ENCODE results near the gene NPY. TPM values are rescaled to one million over a fixed set of nuclear protein-coding genes. Genes with fewer than 3 reads are reported as not detected.

Gene NPY
- total RNA-seq, 1 experiment from 2014 or later: not detected

- intact Hi-C loops (cut with micrococcal nuclease; ENCODE audit: unreplicated experiment): no loop called here
- no peaks in the 10 kb centered on the region for H3K9me3 ChIP-seq (ENCODE audit: control insufficient read depth, insufficient read depth, low read depth, low read length)
- ATAC-seq (no peak), DNase-seq (ENCODE audit: low read depth, low spot score) (no peak)
- ChIA-PET CTCF (no interaction called here), POLR2A (no interaction called here)
- no TSS peak for BruUV-seq (replicated peaks)
- TF ChIP-seq REST (IDR thresholded peaks at IDR 0.05; ENCODE audit: insufficient read depth in 1 of 2, low read depth in 2 of 2, low read length in 1 of 2): no peak
- no peak for TF ChIP-seq SIN3A (IDR thresholded peaks at IDR 0.05; ENCODE audit: borderline replicate concordance, insufficient read depth, low read depth, low read length)
- TF ChIP-seq, protein P1, sequence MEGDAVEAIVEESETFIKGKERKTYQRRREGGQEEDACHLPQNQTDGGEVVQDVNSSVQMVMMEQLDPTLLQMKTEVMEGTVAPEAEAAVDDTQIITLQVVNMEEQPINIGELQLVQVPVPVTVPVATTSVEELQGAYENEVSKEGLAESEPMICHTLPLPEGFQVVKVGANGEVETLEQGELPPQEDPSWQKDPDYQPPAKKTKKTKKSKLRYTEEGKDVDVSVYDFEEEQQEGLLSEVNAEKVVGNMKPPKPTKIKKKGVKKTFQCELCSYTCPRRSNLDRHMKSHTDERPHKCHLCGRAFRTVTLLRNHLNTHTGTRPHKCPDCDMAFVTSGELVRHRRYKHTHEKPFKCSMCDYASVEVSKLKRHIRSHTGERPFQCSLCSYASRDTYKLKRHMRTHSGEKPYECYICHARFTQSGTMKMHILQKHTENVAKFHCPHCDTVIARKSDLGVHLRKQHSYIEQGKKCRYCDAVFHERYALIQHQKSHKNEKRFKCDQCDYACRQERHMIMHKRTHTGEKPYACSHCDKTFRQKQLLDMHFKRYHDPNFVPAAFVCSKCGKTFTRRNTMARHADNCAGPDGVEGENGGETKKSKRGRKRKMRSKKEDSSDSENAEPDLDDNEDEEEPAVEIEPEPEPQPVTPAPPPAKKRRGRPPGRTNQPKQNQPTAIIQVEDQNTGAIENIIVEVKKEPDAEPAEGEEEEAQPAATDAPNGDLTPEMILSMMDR (IDR thresholded peaks at IDR 0.05): no peak
- TF ChIP-seq TCF7L2 (IDR thresholded peaks at IDR 0.05; ENCODE audit: low read depth, low read length): no peak
- no peak for TF ChIP-seq POLR2AphosphoS5 (IDR thresholded peaks at IDR 0.05; ENCODE audit: low read depth, low read length)
- no peaks in the 10 kb centered on the region for H3K36me3 ChIP-seq (ENCODE audit: control insufficient read depth, insufficient read depth, low read length)
- H3K27me3 ChIP-seq (ENCODE audit: control insufficient read depth, insufficient read depth, low read length): no peaks in the 10 kb centered on the region; the same call in 1 of the 2 replicates
- H3K4me3 ChIP-seq (ENCODE audit: low read depth in 2 of 2, low read length in 2 of 2): no peak overlapping the region
- no peaks in the 10 kb centered on the region for H3K4me1 ChIP-seq (ENCODE audit: control insufficient read depth, insufficient read depth, low read length)
- no peak overlapping the region for H3K27ac ChIP-seq (ENCODE audit: low read length)
- in situ Hi-C loops (cut with HindIII; ENCODE audit: low pct_unique_long_range_greater_than_20kb, low sequenced_read_pairs): no loop called here
Measured at GRCh38 chr7:24271938-24272337, 12.1 kb upstream of the NPY start.

DNA sequence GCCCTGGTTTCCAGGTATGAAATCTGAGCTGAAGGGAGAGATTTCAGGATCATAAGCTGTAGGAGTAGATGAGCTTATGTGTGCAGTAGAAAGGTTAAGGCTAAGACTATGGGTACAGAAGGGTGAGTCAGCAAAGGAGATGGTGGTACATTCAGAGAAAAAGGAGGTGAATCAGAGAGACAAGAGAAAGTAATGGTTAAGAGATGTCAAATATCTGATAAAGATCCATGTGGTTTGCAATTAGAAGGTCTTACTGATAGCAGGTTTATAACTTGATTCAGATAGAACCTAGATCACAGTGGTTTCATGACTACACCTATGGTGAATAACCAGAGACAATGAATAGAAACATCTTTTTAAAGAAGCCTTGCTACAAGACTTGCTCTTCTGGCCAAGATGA is 4.5 kb upstream of the NPY start:
- H3K4me1 ChIP-seq (ENCODE audit: control insufficient read depth, insufficient read depth, low read length): no peaks in the 10 kb centered on the region
- H3K27me3 ChIP-seq (ENCODE audit: control insufficient read depth, insufficient read depth, low read length): peaks cover 11% of the 10 kb centered on the region
- no peak overlapping the region for H3K4me3 ChIP-seq (ENCODE audit: low read depth in 2 of 2, low read length in 2 of 2)
- intact Hi-C loops (cut with micrococcal nuclease; ENCODE audit: unreplicated experiment) (no loop called here), in situ Hi-C loops (cut with HindIII; ENCODE audit: low pct_unique_long_range_greater_than_20kb, low sequenced_read_pairs) (no loop called here)
- no peaks in the 10 kb centered on the region for H3K36me3 ChIP-seq (ENCODE audit: control insufficient read depth, insufficient read depth, low read length)
- DNase-seq (ENCODE audit: low read depth, low spot score): no peak
- no peak for TF ChIP-seq TCF7L2 (IDR thresholded peaks at IDR 0.05; ENCODE audit: low read depth, low read length)
- TF ChIP-seq, protein P1 (IDR thresholded peaks at IDR 0.05): no peak
- no peak for TF ChIP-seq REST (IDR thresholded peaks at IDR 0.05; ENCODE audit: insufficient read depth in 1 of 2, low read depth in 2 of 2, low read length in 1 of 2)
- TF ChIP-seq POLR2AphosphoS5 (IDR thresholded peaks at IDR 0.05; ENCODE audit: low read depth, low read length): no peak
- no peak for TF ChIP-seq SIN3A (IDR thresholded peaks at IDR 0.05; ENCODE audit: borderline replicate concordance, insufficient read depth, low read depth, low read length)
- no TSS peak for BruUV-seq (replicated peaks)
- no peak for ATAC-seq
- no peaks in the 10 kb centered on the region for H3K9me3 ChIP-seq (ENCODE audit: control insufficient read depth, insufficient read depth, low read depth, low read length)
- no peak overlapping the region for H3K27ac ChIP-seq (ENCODE audit: low read length)
- CTCF ChIA-PET: no interaction called here
- POLR2A ChIA-PET: no interaction called here

Data from Panc1 (cell line).